Fibroblast of pulmonary artery (primary cell): ENCODE measurements around the gene PPP1R36.

Experiments
- DNase-seq: peaks from one replicate; pipeline ENCODE4 v3.0.0-alpha.2; 2010; ENCODE audit warnings: low read depth
- H3K4me3 ChIP-seq: replicated peaks from 2 replicates; pipeline ENCODE4 v1.5.1; 2011; ENCODE audit warnings: low read depth, mild to moderate bottlenecking, control low read depth, low read length, moderate library complexity
- CTCF ChIP-seq: IDR thresholded peaks from 2 replicates; pipeline ENCODE4 v1.5.1; 2011; ENCODE audit warnings: mild to moderate bottlenecking, control low read depth, low read length, inconsistent platforms; ENCODE audit errors: missing control alignments

PPP1R36 gene

GRCh38 chr14:64581817-64582216, 32.1 kb downstream of the PPP1R36 start:
- no peak for TF ChIP-seq CTCF
- DNase-seq: no peak
- H3K4me3 ChIP-seq: no peak overlapping the region

GRCh38 chr14:64584190-64584589, 34.4 kb downstream of the PPP1R36 start:
- no peak overlapping the region for H3K4me3 ChIP-seq
- TF ChIP-seq CTCF: no peak
- no peak for DNase-seq

GRCh38 chr14:64591809-64592208, 42.0 kb downstream of the PPP1R36 start:
- DNase-seq: no peak
- no peak for TF ChIP-seq CTCF
- H3K4me3 ChIP-seq: no peak overlapping the region

- TF ChIP-seq CTCF: no peak
- DNase-seq: no peak
- H3K4me3 ChIP-seq: no peak overlapping the region
Observed at GRCh38 chr14:64594438-64594837, 44.7 kb downstream of the PPP1R36 start.

GRCh38 chr14:64598404-64598803, 48.6 kb downstream of the PPP1R36 start:
- TF ChIP-seq CTCF: no peak
- no peak for DNase-seq
- H3K4me3 ChIP-seq: no peak overlapping the region

GRCh38 chr14:64601571-64601970, 51.8 kb downstream of the PPP1R36 start:
- DNase-seq: no peak
- TF ChIP-seq CTCF: no peak
- no peak overlapping the region for H3K4me3 ChIP-seq

GRCh38 chr14:64602826-64603225, 53.1 kb downstream of the PPP1R36 start:
- no peak overlapping the region for H3K4me3 ChIP-seq
- DNase-seq: no peak
- no peak for TF ChIP-seq CTCF
